Activated T-helper 2 cell treated with anti-CD3 and anti-CD28 coated beads, Interferon-gamma antibody, Interleukin-2, Interleukin-4, amounts not matched to agents 10 μg/mL and 5 μg/mL and 100 μg/mL, durations not matched to agents 14 hours and 24 hours and 36 hours (primary cell): ENCODE results near the gene IGSF23. TPM values are rescaled to one million over a fixed set of nuclear protein-coding genes. Genes with fewer than 3 reads are reported as not detected.

ENCODE experiments used
- total RNA-seq: library from RNA; stranded (reverse); gene quantifications from 2 replicates; pipeline ENCODE4 v1.2.3, GENCODE V29; 2022

The IGSF23 gene
- total RNA-seq, 1 donor from 2014 or later, result not detected

Other genes starting within 250 kb of the IGSF23 start
- 0.25 TPM in 1 of 2 replicates, not detected in the other for gene ZNF285, start 212.0 kb upstream of the IGSF23 start, total RNA-seq
- 0.25 TPM in 1 of 2 replicates, not detected in the other for gene ZNF229, start 165.1 kb upstream of the IGSF23 start, total RNA-seq
- 7.3 and 8.3 TPM in 2 replicates for gene ZNF180, start 113.0 kb upstream of the IGSF23 start, total RNA-seq
- gene CEACAM20, start 83.9 kb upstream of the IGSF23 start, total RNA-seq, result not detected in 2 replicates
- 24.5 and 25.2 TPM in 2 replicates for gene PVR, start 30.3 kb downstream of the IGSF23 start, total RNA-seq
- 1.3 and 1.5 TPM in 2 replicates for gene CEACAM19, start 57.9 kb downstream of the IGSF23 start, total RNA-seq
- not detected in 2 replicates for gene CEACAM16, start 85.6 kb downstream of the IGSF23 start, total RNA-seq
- gene BCL3, start 135.1 kb downstream of the IGSF23 start, total RNA-seq, result 83.5 and 85.2 TPM in 2 replicates
- gene CBLC, start 164.3 kb downstream of the IGSF23 start, total RNA-seq, result not detected in 2 replicates
- gene BCAM, start 195.5 kb downstream of the IGSF23 start, total RNA-seq, result not detected in 2 replicates
- gene NECTIN2, start 232.7 kb downstream of the IGSF23 start, total RNA-seq, result 0.27 and 0.37 TPM in 2 replicates